ENCODE measurements around the gene SCAPER.

SCAPER gene

GRCh38 chr15:76391847-76392246, 513.3 kb downstream of the SCAPER start:
- no peak for DNase-seq

GRCh38 chr15:76391309-76391708, 513.8 kb downstream of the SCAPER start:
- no peak for DNase-seq

GRCh38 chr15:76390571-76390970, 514.6 kb downstream of the SCAPER start:
- DNase-seq, result no peak

GRCh38 chr15:76386926-76387325, 518.2 kb downstream of the SCAPER start:
- no peak for DNase-seq

GRCh38 chr15:76386178-76386577, 519.0 kb downstream of the SCAPER start:
- DNase-seq, result no peak

GRCh38 chr15:76384409-76384808, 520.7 kb downstream of the SCAPER start:
- no peak for DNase-seq

- no peak for DNase-seq
Measured at GRCh38 chr15:76382987-76383728, 522.0 kb downstream of the SCAPER start.

GRCh38 chr15:76381366-76381765, 523.8 kb downstream of the SCAPER start:
- no peak for DNase-seq

- no peak for DNase-seq
Measured at GRCh38 chr15:76380249-76380648, 524.9 kb downstream of the SCAPER start.

GRCh38 chr15:76378691-76379090, 526.4 kb downstream of the SCAPER start:
- DNase-seq, result no peak

- no peak for DNase-seq
Measured at GRCh38 chr15:76377751-76378150, 527.4 kb downstream of the SCAPER start.

- DNase-seq, result no peak
Measured at GRCh38 chr15:76377217-76377616, 527.9 kb downstream of the SCAPER start.

- DNase-seq, result no peak
Measured at GRCh38 chr15:76376816-76377215, 528.3 kb downstream of the SCAPER start.

GRCh38 chr15:76376029-76376428, 529.1 kb downstream of the SCAPER start:
- DNase-seq, result no peak

GRCh38 chr15:76368122-76368621, 537.0 kb downstream of the SCAPER start:
- DNase-seq, result no peak

- DNase-seq, result no peak
Measured at GRCh38 chr15:76366714-76367113, 538.4 kb downstream of the SCAPER start.

- no peak for DNase-seq
Measured at GRCh38 chr15:76363251-76363650, 541.9 kb downstream of the SCAPER start.

GRCh38 chr15:76360416-76360815, 544.7 kb downstream of the SCAPER start:
- DNase-seq, result no peak

GRCh38 chr15:76359152-76359551, 546.0 kb downstream of the SCAPER start:
- DNase-seq, result no peak

GRCh38 chr15:76358453-76358852, 546.7 kb downstream of the SCAPER start:
- DNase-seq, result no peak

GRCh38 chr15:76354823-76355440, 550.2 kb downstream of the SCAPER start:
- no peak for DNase-seq

- no peak for DNase-seq
Measured at GRCh38 chr15:76353903-76354302, 551.2 kb downstream of the SCAPER start.

GRCh38 chr15:76353023-76353577, 552.0 kb downstream of the SCAPER start:
- no peak for DNase-seq
